Esophagus squamous epithelium (tissue), 4 donors: ENCODE data around the gene SECTM1.

Experiments
- CTCF ChIP-seq, 6 experiments: fragments of 450-650 bp in 4 of 6; fragments of 200-600 bp in 2 of 6; sonication (generic) in 2 of 6; IDR thresholded peaks; one replicate each; pipeline ENCODE4 v1.5.1; 2016 to 2019; ENCODE audit warnings: antibody characterized with exemption in 6 of 6, mild to moderate bottlenecking in 4 of 6, moderate library complexity in 4 of 6
- POLR2A ChIP-seq, 4 donors: fragments of 450-650 bp; IDR thresholded peaks; one replicate each; pipeline ENCODE4 v1.6.1; 2017; ENCODE audit warnings: antibody characterized with exemption in 4 of 4, mild to moderate bottlenecking in 4 of 4, moderate library complexity in 3 of 4

- no peak for TF ChIP-seq POLR2A (IDR thresholded peaks at IDR 0.05)
- no peak for TF ChIP-seq CTCF (IDR thresholded peaks at IDR 0.05)
Observed at GRCh38 chr17:82324566-82325285, 8.8 kb downstream of the SECTM1 start.
